GM19238 (cell line): ENCODE measurements around the gene IMPA2.
"Not testable (repeated sequence)": the region's sequence is repeated elsewhere in the genome, so short reads cannot be mapped to it uniquely, and the experiment has no call there.

ENCODE experiments used
- DNase-seq: peaks from one replicate; pipeline ENCODE4 v3.0.0; 2011; ENCODE audit warnings: low spot score; ENCODE audit not compliant: insufficient read length

IMPA2 gene

DNA sequence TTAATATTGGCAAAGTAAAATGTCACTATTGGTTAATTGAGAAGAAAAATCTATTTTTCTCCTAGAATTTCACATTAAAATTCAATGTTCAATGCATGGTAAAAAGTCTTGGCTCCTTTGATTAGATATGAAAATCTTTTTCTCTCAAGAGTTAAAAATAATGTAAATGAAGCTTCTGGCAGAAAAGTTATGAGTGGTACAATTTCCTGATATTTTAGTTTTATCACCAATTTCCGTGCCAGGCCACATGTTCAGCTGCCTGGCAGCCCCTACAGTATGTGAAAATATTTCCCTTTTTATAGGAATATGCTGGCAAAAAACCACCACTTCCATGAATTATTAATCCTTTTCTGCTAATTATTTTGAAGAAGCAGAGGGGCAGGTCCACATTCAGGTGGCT lies 89.8 kb downstream of the IMPA2 start:
- DNase-seq: not testable (repeated sequence)

DNA sequence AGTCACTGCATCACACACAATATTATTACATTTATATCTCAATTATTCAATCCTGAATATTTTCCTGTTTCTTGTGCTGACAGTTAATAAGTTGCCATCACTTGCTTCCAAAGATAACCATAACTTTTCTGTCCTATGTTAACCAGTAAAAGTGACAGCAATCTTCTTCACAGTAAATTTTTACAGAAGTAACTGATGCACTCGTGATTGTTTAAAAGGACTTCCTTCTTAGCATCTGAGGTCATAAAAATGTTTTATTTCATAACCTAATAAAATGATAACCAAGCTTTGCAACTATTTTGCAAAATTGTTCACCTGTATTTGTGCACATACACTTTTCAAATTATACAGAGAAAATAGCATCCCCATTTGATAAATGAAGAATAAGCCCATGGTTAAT lies 91.7 kb downstream of the IMPA2 start:
- DNase-seq: no peak

DNA sequence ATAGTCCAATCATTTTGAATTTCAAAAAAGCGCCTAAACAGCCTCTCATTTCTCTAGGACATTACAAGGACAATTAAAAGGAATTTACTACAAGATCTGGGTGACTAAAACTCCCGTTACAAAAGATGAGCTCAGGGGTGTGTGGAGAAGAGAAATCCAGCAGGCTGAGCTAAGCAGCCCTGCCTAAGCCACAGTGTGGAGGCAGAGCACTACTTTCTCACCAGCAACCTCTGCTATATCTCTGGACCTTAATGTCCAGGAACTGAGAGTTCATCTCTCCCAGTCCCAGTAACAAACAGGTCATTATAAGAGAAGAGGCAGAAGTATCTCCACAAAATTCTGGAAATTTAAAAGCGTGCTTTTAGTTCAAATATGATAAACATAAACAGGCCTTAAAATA lies 93.4 kb downstream of the IMPA2 start:
- no peak for DNase-seq

DNA sequence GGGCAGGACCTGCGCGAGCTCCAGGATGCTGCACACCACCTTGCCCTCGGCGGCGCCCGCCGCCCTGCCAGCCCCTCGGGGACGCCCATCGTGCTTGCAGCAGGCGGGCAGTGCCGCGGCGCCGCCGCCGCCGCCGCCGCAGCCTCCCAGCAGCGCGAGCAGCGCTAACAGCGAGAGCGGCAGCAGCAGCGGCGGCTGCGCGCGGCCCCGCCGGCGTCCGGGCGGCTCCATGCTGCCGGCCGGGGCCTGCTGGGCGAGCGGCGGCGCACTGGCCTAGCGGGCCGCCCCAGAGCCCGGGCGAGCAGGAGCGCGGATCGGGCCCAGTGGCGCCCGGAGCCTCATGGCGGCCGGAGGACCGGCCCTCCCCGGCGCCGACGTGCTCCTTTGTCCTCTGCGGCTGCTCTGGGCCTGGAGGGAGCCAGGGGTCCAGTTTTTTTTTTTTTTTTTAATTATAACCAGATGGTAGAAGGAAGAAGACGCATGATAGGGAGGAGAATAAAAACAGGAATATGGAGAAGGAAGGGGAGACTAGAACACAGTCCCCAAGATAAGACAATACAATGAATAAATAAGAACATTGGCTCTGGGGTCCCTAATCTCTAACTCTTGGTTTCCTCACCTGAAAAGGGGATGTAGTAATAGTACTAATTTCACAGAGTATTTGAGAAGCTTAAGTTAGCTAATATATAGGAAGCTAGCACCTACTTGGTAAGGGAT lies 95.3 kb downstream of the IMPA2 start:
- no peak for DNase-seq

DNA sequence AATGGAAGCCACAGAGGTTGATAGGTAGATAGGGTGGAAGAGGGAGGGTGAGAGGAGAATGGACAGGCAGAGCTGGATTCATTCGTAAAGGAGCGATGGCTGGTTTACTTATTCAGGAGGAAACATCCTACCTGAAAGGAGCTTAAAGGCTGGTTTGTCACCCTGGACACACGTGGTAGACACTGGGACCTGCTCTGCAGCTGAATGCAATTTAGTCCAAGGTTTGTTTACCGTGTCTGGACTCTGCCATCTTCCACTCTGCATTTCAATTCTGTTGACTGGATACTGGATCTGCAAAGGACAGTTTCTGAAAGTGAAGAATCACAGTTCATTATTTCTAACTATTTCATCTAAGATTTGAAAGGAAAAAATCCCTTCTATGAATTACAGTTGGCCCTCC lies 96.7 kb downstream of the IMPA2 start:
- DNase-seq: not testable (repeated sequence)

DNA sequence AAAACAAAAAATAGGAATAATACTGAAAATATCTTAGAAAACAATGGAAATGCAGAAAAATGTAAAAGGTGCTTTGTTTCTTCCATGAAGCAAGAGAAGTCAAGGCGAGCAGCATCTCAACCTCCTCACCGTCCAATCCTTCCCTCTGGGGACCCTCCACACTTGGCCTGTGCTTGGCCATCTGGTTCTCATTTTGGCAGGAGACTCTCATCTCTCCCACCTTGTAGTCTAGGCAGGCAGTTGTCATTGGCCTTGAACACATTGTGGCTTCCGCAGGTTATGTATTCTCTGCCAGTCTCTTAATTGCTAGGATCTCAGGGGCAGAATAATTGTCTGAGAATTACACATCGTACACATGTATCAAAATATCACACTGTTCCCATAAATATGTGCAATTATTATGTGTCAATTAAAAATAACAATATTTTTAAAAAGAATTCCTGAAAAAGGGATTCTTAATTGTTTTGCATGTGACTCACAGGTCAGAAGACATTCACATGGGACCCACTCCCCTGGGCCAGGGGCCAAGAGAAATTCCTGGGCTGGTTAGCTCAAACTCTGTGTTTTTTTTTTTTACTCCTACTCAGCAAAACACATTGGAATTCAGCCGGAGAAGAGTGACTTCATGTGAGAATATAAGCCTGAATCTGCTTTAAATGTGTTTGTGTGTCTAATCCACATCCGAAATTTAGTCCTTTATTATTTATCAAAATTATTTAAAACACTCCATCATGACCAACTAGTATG lies 98.4 kb downstream of the IMPA2 start:
- DNase-seq: no peak
